LNCAP (cell line): ENCODE results near the gene PCSK5.

Source experiments
- TF ChIP-seq, protein P1 (sequence below): fragments of 450-650 bp; IDR thresholded peaks from 2 replicates; pipeline ENCODE4 v1.5.1; 2017; ENCODE audit warnings: mild to moderate bottlenecking

The PCSK5 gene

DNA sequence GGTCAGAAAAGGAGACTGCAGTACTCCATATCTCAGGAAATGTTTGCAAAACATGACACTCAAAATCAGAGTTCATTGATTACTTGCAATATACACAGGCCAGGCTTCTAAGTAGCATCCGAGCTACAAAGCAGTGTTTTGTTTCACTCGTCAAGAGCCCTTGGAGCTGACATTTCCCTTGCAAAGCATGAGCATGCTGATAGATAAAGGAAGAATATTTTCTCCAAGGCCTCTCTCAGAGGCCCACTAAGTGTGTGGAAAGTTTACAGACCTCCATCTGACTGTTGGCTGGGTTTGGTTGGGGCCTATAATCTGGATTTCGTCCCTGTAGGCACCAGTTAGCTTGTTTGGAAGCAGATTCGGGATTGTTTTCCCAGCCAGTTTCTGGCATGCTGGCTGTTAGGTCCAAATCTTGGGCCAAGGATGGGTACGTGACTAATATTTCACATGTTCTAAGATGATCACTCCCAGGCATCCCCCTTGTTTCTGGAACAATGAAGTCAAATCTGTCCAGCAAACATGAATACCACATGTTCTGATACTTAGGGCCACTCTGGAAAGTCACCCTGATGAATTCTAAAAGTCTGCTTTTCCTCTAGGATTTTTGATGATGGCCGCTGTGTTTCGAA, 342.5 kb downstream of the PCSK5 start:
- TF ChIP-seq, protein P1, sequence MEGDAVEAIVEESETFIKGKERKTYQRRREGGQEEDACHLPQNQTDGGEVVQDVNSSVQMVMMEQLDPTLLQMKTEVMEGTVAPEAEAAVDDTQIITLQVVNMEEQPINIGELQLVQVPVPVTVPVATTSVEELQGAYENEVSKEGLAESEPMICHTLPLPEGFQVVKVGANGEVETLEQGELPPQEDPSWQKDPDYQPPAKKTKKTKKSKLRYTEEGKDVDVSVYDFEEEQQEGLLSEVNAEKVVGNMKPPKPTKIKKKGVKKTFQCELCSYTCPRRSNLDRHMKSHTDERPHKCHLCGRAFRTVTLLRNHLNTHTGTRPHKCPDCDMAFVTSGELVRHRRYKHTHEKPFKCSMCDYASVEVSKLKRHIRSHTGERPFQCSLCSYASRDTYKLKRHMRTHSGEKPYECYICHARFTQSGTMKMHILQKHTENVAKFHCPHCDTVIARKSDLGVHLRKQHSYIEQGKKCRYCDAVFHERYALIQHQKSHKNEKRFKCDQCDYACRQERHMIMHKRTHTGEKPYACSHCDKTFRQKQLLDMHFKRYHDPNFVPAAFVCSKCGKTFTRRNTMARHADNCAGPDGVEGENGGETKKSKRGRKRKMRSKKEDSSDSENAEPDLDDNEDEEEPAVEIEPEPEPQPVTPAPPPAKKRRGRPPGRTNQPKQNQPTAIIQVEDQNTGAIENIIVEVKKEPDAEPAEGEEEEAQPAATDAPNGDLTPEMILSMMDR: no peak

GRCh38 chr9:76240578-76240977, 350.1 kb downstream of the PCSK5 start:
- TF ChIP-seq, protein P1: no peak

GRCh38 chr9:76245518-76245917, 355.0 kb downstream of the PCSK5 start:
- TF ChIP-seq, protein P1: no peak

GRCh38 chr9:76246680-76247079, 356.2 kb downstream of the PCSK5 start:
- TF ChIP-seq, protein P1: no peak

DNA sequence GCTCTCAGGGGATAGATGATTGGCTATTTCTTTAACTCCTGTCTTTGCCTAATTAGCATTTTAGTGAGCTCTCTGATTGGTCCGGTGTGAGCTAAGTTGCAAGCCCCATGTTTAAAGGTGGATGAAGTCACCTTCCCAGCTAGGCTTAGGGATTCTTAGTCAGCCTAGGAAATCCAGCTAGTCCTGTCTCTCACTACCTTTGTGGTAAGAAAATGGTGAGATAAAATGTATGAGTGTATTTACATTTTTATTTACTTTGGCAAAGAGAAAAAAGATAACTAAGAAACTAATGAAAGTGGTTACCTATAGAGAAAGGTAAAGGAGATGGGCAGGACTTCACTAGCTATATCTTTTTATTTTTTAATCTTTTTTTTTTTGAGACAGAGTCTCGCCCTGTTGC, 357.0 kb downstream of the PCSK5 start:
- TF ChIP-seq, protein P1: no peak

GRCh38 chr9:76249309-76249708, 358.8 kb downstream of the PCSK5 start:
- TF ChIP-seq, protein P1: no peak

DNA sequence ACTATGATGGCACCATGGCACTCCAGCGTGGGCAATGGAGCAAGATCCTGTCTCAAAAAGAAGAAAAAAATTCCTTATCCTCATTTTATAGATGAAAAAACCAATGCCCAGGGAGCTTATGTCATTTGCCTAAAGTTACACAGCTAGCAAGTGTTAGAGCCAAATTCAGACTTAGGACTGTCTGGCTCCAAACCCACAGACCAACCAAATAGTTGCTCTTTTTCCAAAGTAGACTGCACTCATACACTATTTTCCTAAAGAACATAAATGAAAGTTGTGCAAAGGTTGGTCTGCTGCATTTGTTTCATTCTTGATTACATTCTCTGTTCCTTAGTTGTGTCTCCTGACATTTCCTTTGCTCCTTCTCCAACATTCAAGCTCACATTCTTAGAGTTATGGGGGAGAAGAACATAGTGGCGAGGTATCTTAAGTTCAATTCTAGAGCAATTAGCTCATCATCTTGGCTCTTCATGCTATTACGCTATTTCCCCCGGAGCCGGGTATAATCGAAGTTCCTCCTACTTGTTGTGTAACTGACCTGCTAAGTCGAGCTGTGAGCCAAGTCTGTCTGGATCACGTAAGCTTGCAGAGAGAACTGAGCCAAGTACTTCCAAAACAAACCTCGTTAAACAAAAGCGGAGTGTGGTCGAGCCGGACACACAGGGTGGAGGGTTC, 365.4 kb downstream of the PCSK5 start:
- TF ChIP-seq, protein P1: no peak
